NOMO-1 treated with dmso at 0.1 percent for 144 hours (cell line): ENCODE measurements around the gene CTU1.

Experiments
- DNase-seq: peaks from one replicate; lab custom pipeline; 2025; ENCODE audit not compliant: unreplicated experiment; lab: John Stamatoyannopoulos, UW

The CTU1 gene

GRCh38 chr19:51107406-51108065, 673 bp downstream of the CTU1 start:
- DNase-seq, result no peak

GRCh38 chr19:51103926-51104341, 4.3 kb downstream of the CTU1 start:
- no peak for DNase-seq

- no peak for DNase-seq
Observed at GRCh38 chr19:51102991-51103390, 5.2 kb downstream of the CTU1 start.

- no peak for DNase-seq
Observed at GRCh38 chr19:51101171-51101865, 6.9 kb downstream of the CTU1 start.

GRCh38 chr19:51100601-51101000, 7.6 kb downstream of the CTU1 start:
- DNase-seq, result no peak

- no peak for DNase-seq
Observed at GRCh38 chr19:51099047-51099382, 9.2 kb downstream of the CTU1 start.

GRCh38 chr19:51098365-51099046, 9.7 kb downstream of the CTU1 start:
- no peak for DNase-seq

- no peak for DNase-seq
Observed at GRCh38 chr19:51097796-51098195, 10.4 kb downstream of the CTU1 start.

GRCh38 chr19:51097166-51097738, 11.0 kb downstream of the CTU1 start:
- DNase-seq, result no peak

GRCh38 chr19:51096473-51097165, 11.6 kb downstream of the CTU1 start:
- no peak for DNase-seq

- no peak for DNase-seq
Observed at GRCh38 chr19:51094696-51095279, 13.4 kb downstream of the CTU1 start.

- DNase-seq, result no peak
Observed at GRCh38 chr19:51093510-51094345, 14.5 kb downstream of the CTU1 start.

GRCh38 chr19:51093101-51093500, 15.1 kb downstream of the CTU1 start:
- no peak for DNase-seq

GRCh38 chr19:51091895-51092873, 16.0 kb downstream of the CTU1 start:
- no peak for DNase-seq

- no peak for DNase-seq
Observed at GRCh38 chr19:51091126-51091525, 17.1 kb downstream of the CTU1 start.

GRCh38 chr19:51090471-51090870, 17.7 kb downstream of the CTU1 start:
- DNase-seq, result no peak

GRCh38 chr19:51089786-51090185, 18.4 kb downstream of the CTU1 start:
- DNase-seq, result no peak

- no peak for DNase-seq
Observed at GRCh38 chr19:51086153-51086850, 21.9 kb downstream of the CTU1 start.
